ENCODE data around the gene TCAF1.
"Not testable (repeated sequence)": the region's sequence is repeated elsewhere in the genome, so short reads cannot be mapped to it uniquely, and the experiment has no call there.

Gene TCAF1

DNA sequence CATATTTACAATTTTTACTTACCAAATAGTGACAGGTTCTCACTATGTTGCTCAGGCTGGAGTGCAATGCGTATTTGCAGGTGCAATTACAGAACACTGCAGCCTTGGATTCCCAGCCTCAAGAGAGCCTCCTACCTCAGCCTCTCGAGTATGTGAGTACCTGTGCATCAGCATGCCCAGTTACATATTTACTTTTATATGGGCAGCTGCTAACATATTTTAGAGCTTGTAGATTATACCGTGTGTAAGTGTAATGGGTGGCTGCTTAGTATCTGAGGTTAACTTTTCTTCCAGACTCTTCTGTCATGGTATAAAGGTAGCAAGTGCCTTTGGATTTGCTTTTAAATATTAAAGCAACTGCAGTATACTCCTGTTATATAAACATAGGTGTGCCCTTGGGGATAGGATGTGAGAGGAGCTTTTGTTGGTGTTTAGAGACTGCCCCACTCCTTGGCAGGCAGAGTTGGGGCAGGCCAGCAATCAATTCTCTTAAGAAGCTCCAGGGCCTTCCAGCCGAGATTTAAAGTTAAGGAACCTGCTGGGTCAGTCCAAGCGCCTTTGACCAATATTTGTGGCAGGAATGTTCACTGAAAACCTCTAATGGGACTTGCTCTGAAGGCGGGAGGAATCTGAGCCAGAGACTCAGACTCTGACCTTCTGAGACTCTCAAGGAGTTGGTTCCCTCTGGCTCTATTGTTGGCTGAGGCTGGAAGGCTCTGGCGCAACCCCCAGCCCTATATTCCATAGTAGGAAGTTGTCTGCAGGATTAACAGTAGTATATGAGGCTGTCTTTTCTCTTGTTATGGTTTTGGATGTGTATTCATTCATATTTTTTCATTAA lies 77.5 kb downstream of the TCAF1 start:
- H4K20me1 ChIP-seq (ENCODE audit: control insufficient read depth, insufficient read depth, low read depth, low read length); H3K9me3 ChIP-seq (ENCODE audit: control insufficient read depth, insufficient read depth, low read length); H3K27ac ChIP-seq (ENCODE audit: low read depth, low read length); H3K79me2 ChIP-seq (ENCODE audit: control insufficient read depth, low read length); H3K36me3 ChIP-seq (ENCODE audit: control insufficient read depth, low read length); H3K4me3 ChIP-seq (ENCODE audit: low read length); H3K4me1 ChIP-seq (ENCODE audit: control insufficient read depth, low read length); H3K27me3 ChIP-seq (ENCODE audit: control insufficient read depth, low read length); H3F3A ChIP-seq (ENCODE audit: control insufficient read depth, insufficient read depth); H3K4me2 ChIP-seq (ENCODE audit: low read length); H3K9me2 ChIP-seq (replicated peaks; ENCODE audit: control insufficient read depth, low read length): not testable (repeated sequence)

DNA sequence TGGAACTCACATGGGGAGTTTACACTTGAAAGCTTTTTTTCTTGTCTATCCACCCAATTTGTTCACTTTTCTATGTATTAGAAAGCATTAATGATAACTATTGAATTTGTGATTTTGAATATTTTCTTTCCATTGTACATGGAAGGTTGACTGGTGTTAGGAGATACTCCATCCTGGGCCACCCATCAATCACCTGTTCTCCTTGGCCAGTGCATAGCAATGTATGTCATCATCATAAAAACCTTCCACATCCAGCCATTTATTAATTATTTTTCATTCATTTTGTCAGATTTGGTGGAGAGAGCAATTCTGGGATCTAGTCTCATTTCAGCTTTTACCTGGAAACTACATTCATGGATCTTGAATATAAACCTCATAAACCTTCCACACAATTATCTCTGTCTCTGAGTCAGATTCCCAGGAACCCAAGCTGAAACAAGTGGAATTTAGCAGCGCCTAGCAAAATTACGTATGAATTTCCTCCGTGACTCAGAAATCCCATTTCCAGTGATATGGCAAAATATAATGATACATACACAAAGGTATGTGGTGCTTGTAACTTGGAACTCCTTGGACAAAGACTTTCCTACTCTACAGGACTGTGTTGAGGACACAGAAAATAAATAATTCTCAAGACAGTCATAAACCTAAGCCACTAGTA lies 78.2 kb downstream of the TCAF1 start:
- not testable (repeated sequence) for H3K9me2 ChIP-seq (replicated peaks; ENCODE audit: control insufficient read depth, low read length); H3K9me3 ChIP-seq (ENCODE audit: control insufficient read depth, insufficient read depth, low read length); H3K4me1 ChIP-seq (ENCODE audit: control insufficient read depth, low read length); H3K4me2 ChIP-seq (ENCODE audit: low read length); H3K36me3 ChIP-seq (ENCODE audit: control insufficient read depth, low read length); H3K27me3 ChIP-seq (ENCODE audit: control insufficient read depth, low read length); H3K27ac ChIP-seq (ENCODE audit: low read depth, low read length); H4K20me1 ChIP-seq (ENCODE audit: control insufficient read depth, insufficient read depth, low read depth, low read length); H3K79me2 ChIP-seq (ENCODE audit: control insufficient read depth, low read length); H3F3A ChIP-seq (ENCODE audit: control insufficient read depth, insufficient read depth); H3K4me3 ChIP-seq (ENCODE audit: low read length)

- H3K9me2 ChIP-seq (replicated peaks; ENCODE audit: control insufficient read depth, low read length); H3K27ac ChIP-seq (ENCODE audit: low read depth, low read length); H3F3A ChIP-seq (ENCODE audit: control insufficient read depth, insufficient read depth); H3K4me1 ChIP-seq (ENCODE audit: control insufficient read depth, low read length); H3K4me3 ChIP-seq (ENCODE audit: low read length); H3K36me3 ChIP-seq (ENCODE audit: control insufficient read depth, low read length); H4K20me1 ChIP-seq (ENCODE audit: control insufficient read depth, insufficient read depth, low read depth, low read length); H3K4me2 ChIP-seq (ENCODE audit: low read length); H3K79me2 ChIP-seq (ENCODE audit: control insufficient read depth, low read length); H3K9me3 ChIP-seq (ENCODE audit: control insufficient read depth, insufficient read depth, low read length); H3K27me3 ChIP-seq (ENCODE audit: control insufficient read depth, low read length): not testable (repeated sequence)
Measured at GRCh38 chr7:143821392-143822277, 80.3 kb downstream of the TCAF1 start.

- not testable (repeated sequence) for H3K4me3 ChIP-seq (ENCODE audit: low read length); H3F3A ChIP-seq (ENCODE audit: control insufficient read depth, insufficient read depth); H3K9me2 ChIP-seq (replicated peaks; ENCODE audit: control insufficient read depth, low read length); H4K20me1 ChIP-seq (ENCODE audit: control insufficient read depth, insufficient read depth, low read depth, low read length); H3K36me3 ChIP-seq (ENCODE audit: control insufficient read depth, low read length); H3K9me3 ChIP-seq (ENCODE audit: control insufficient read depth, insufficient read depth, low read length); H3K4me2 ChIP-seq (ENCODE audit: low read length); H3K27me3 ChIP-seq (ENCODE audit: control insufficient read depth, low read length); H3K27ac ChIP-seq (ENCODE audit: low read depth, low read length); H3K79me2 ChIP-seq (ENCODE audit: control insufficient read depth, low read length); H3K4me1 ChIP-seq (ENCODE audit: control insufficient read depth, low read length)
Measured at GRCh38 chr7:143817873-143818272, 84.1 kb downstream of the TCAF1 start.

GRCh38 chr7:143816471-143817133 lies 85.4 kb downstream of the TCAF1 start:
- H3F3A ChIP-seq (ENCODE audit: control insufficient read depth, insufficient read depth); H3K4me2 ChIP-seq (ENCODE audit: low read length); H3K36me3 ChIP-seq (ENCODE audit: control insufficient read depth, low read length); H3K4me1 ChIP-seq (ENCODE audit: control insufficient read depth, low read length); H3K9me2 ChIP-seq (replicated peaks; ENCODE audit: control insufficient read depth, low read length); H3K27me3 ChIP-seq (ENCODE audit: control insufficient read depth, low read length); H3K4me3 ChIP-seq (ENCODE audit: low read length); H3K9me3 ChIP-seq (ENCODE audit: control insufficient read depth, insufficient read depth, low read length); H3K27ac ChIP-seq (ENCODE audit: low read depth, low read length); H4K20me1 ChIP-seq (ENCODE audit: control insufficient read depth, insufficient read depth, low read depth, low read length); H3K79me2 ChIP-seq (ENCODE audit: control insufficient read depth, low read length): not testable (repeated sequence)

DNA sequence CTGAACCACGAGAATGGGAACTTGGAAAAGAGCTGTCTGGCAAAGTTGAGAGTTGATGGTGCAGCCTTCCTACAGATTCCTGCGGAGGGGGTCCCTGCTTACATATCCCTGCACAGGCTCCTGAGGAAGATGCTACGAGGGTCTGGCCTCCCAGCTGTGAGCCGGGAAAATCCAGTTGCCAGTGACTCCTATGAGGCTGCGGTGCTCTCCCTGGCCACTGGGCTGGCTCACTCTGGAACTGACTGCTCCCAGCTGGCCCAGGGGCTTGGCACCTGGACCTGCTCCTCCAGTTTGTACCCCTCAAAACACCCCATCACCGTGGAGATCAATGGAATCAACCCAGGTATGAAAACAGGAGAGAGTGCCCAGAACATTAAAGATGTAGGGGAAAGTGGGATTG lies 91.3 kb downstream of the TCAF1 start:
- not testable (repeated sequence) for H3K27ac ChIP-seq (ENCODE audit: low read depth, low read length); H3K4me3 ChIP-seq (ENCODE audit: low read length); H3K4me2 ChIP-seq (ENCODE audit: low read length)

GRCh38 chr7:143806664-143807071 lies 95.3 kb downstream of the TCAF1 start:
- not testable (repeated sequence) for H3K4me1 ChIP-seq (ENCODE audit: control insufficient read depth, low read length); H3K4me3 ChIP-seq (ENCODE audit: low read length); H3K27me3 ChIP-seq (ENCODE audit: control insufficient read depth, low read length); H3K9me2 ChIP-seq (replicated peaks; ENCODE audit: control insufficient read depth, low read length); H3K27ac ChIP-seq (ENCODE audit: low read depth, low read length); H3K4me2 ChIP-seq (ENCODE audit: low read length); H3K36me3 ChIP-seq (ENCODE audit: control insufficient read depth, low read length); H3K9me3 ChIP-seq (ENCODE audit: control insufficient read depth, insufficient read depth, low read length); H3K79me2 ChIP-seq (ENCODE audit: control insufficient read depth, low read length); H4K20me1 ChIP-seq (ENCODE audit: control insufficient read depth, insufficient read depth, low read depth, low read length); H3F3A ChIP-seq (ENCODE audit: control insufficient read depth, insufficient read depth)

More for the DNA sequence above, 91.3 kb downstream of the TCAF1 start:
- not testable (repeated sequence) for H3K79me2 ChIP-seq (ENCODE audit: control insufficient read depth, low read length); H3K27me3 ChIP-seq (ENCODE audit: control insufficient read depth, low read length); H3K4me1 ChIP-seq (ENCODE audit: control insufficient read depth, low read length); H3K9me2 ChIP-seq (replicated peaks; ENCODE audit: control insufficient read depth, low read length); H3F3A ChIP-seq (ENCODE audit: control insufficient read depth, insufficient read depth); H3K9me3 ChIP-seq (ENCODE audit: control insufficient read depth, insufficient read depth, low read length); H4K20me1 ChIP-seq (ENCODE audit: control insufficient read depth, insufficient read depth, low read depth, low read length); H3K36me3 ChIP-seq (ENCODE audit: control insufficient read depth, low read length)
